ENCODE results near the gene ELMO3.

The ELMO3 gene

DNA sequence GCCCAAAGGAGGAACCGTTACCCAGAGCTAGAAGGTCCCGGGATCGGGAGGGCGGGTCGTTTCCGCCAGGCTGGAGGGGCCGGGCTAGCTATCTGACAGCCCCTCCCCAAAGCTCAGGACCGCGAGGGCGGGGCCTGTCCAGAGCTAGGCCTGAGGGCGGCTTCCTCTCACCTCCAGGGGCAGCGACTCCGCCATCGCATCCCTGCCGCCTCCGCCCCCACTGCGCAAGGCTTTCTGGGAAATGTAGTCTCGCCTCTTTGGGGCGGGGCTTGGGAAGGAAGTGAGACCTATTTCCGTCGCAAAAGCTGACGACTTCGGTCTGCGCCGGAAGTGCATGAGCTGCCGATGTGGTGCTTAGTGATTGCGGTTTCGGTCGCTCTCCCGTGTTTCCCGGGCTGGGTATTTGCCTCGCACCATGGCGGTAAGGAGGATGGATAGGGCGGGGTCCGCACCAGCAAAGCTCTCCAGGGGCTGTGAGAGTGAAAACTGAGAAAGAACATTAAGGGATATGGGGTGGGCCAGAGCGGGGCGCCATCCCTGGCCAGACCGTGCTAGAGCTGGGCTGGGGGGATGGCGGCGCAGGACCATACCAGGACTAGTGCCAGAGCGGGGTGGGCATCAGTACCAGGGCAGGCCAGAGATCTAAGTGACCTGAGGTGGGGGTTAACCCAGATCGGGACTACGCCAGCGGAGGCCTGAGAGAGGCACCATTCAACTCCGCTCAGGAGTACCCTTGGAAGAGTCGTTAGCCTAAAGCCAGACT, 28.1 kb downstream of the ELMO3 start, which contains the start of gene TMEM208:
Gene TMEM208, plus strand, starts transcription at position 327 of the 763 bp plus-strand sequence. Its CDS starts 89 bp downstream, at position 416.
- DNase-seq = peak; percentile 65

DNA sequence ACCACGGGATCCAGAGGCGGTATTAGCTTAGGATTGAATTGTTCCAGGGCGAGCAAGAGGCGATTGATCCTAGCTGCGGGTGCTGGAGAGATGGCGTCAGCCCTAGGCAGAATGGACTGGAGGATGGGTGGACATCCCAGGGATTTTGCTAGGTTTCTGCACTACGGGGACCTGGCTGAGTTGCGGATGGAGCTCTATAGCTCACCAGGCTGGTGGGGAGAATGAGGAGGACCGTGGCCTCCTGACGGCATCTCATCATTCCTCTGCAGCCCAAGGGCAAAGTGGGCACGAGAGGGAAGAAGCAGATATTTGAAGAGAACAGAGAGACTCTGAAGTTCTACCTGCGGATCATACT, 28.6 kb downstream of the ELMO3 start:
- DNase-seq = no peak

GRCh38 chr16:67228034-67228785, 29.3 kb downstream of the ELMO3 start:
- DNase-seq = no peak

- DNase-seq = no peak
These were observed 30.0 kb downstream of the ELMO3 start for GRCh38 chr16:67228905-67229304.

DNA sequence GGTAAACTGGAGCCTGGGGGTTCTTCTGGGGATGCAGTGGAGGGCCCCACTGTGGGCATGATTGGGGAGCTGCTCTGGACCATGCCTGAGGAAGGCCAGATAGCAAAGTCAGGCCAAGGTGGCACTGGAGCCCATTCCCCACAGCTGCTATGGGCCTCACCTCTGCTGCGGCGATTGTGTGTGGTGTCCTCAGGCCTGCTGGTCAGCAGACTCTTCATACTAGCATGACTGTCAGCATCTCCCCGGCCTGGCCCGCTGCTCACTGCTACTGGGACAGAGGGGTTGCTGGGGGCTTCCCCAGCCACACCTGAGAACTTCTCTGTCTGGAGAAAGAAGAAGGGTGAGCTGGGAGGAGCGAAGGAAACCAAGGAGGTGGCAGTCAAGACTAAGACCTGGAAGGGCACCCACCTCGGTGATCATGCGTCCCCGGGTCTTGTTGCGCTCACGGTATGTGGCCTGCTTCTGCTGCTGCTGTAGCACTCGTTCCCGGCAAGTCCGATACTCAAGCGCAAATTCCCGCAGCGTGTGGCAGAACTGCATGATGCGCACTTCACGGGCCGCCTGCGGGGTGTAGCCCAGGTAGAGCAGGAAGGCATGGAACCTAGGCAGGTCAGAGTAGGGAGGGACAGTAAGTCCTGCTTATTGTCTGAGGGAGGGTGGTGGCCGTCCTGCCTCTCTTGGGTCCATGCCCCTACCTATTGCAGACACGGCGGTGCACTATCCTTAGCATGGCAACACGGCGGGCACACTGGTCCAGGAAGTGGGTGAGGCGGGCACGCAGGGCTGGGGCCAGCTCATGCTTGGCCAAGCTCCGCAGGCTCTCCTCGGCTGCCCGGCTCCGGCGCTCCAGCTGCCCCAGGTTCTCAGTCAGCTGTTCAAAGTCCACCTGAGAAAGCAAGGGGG, 31.2 kb downstream of the ELMO3 start:
- no peak for DNase-seq

DNA sequence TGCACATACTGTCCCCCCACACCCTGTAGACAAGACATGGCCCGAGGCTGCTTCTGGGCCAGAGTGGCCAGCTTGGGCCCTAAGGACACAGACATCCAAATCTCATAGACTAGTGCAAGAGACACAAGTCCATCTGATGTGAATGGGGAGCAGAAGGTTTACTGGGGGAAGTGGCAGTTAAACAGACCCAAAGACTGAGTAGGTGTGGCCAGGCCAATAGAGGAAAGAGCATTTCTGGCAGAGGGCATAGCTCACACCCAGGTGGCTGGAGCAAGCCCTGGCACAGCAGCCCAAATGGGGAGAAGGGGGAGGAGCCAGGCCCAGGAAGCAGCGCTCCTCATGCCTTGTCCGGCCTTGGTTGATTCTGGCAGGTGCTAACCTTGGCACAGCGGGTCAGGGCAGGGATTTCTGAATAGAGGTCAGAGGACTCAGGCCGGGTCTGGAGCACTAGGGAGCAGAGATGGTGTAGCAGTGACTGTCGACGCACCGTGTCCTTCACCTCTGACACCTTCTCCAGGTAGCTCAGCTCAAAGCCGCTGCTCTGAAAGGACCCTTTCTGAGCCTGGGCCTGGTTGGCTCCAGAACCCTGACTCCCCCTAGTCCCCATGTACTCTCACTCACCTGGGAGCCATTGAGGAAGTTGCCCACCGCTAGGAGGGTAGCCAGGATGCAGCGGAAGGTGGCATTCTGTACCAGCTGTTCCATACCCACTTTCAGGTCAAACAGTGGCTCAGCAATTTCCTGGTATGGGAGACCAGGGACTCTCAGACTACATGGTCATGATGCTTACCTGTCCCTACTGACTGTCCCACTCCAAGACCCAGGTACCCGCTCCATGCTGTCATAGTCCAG, 32.1 kb downstream of the ELMO3 start:
- DNase-seq = no peak

DNA sequence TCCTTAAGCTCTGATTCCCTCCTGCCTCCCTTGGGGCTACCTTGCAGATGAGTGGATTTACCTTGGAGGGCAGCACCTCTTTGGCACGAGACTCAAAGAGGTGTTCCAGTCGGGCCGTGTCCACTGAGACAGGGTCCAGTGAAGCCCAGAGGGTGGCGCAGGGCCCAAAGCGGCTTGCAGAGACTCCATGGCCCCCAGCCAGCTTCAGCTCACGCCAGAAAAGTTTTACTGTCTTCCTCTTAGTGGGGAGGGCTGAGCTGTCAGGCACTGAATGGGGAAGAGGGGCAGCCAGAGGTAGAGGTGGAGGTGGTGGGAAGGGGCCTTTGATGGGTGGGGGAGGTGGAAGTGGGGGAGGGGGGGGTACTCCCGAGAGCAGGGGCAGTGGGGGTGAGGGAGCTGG, 34.7 kb downstream of the ELMO3 start:
- DNase-seq = no peak

GRCh38 chr16:67234180-67234597, 35.3 kb downstream of the ELMO3 start:
- no peak for DNase-seq

DNA sequence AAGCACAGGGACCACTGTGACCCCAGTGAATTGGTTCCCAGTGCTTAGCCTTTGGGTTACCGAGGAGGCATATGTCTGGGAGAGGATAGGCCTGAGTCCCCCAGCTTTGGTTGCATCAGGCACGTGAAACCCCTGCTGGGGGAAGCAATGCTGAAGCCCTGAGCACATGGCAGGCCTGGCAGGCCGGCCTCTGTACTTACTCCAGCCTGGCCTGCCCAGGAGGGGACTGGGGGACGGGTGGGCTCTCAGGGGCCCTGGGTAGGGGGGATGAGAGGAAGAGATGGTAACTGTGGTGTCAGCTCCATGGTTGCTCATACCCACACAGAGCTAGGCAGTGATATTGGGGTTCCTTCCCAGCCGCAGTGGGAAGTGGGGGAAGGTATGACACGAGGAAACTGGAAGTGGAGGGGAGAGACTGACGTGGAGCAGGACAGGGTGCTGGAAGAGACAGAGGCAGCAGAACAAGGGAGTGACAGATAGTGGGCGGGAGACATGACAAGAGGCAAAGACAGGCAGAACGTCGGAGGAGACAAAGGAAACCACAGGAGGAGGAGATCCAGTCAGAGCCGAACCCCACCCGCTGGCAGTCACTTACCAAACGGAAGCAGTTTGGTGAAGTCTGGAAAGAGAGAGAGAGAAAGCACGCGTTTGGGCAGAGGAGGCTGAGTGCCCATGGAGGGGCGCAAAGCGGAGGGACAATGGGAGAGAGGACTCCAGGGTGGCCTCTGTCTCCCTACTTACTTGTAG, 37.1 kb downstream of the ELMO3 start:
- DNase-seq = no peak

- no peak for DNase-seq
These were observed 37.8 kb downstream of the ELMO3 start for GRCh38 chr16:67236563-67237395.

DNA sequence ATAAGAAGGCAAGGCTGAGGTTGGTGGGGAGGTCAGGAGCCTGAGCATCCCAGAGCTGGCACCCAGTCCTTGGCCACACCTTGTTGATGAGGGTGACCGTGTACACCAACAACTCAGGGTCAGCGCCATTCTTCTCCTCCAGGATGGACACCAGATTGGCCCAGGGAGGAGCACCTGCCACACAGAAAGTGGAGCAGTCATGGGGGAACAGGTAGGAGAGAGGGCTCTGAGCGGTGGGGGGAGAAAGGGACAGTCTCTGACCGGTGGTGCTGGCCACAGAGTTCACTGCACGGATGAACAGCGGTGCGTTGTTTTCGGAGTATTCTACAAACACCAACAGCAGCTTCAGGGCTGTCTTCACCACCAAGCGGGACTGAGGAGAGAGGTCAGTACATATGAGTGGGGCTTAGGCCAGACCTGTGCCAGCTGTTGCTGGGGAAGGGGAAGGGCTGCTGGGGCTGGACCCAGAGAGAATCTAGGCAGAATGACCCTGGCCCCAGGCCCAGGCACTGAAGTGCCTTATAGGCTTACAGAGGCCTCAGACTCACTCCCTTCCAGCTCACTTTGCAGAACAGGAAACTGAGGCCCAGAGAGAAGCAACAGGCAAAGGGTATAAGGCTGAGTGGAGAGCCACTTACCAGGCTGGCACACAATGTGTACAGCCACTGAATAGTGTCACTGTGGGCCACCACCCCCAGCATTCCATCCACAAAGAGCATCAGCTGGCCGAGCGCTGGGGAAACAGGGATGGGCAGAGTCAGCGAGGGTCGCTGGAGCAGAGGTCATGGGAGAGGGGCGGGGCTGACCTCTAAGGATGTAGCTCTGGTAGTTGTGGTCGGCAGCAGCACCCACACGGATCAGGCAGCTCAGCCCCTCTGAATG, 38.7 kb downstream of the ELMO3 start:
- DNase-seq = no peak

DNA sequence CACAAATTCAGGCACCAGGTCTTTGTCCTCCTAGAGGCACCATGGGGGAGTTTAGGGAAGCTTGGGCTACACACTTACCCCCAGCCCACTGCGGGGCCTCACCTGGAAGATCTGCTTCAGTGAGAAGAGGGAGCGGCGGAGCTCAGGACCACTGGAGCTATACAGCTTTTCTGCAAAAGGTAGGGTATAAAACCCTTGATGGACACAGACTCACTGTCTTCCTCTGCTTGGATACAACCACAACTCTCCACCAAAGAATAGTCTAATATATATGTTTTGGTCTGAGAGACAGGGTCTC, 39.3 kb downstream of the ELMO3 start:
- DNase-seq = no peak

DNA sequence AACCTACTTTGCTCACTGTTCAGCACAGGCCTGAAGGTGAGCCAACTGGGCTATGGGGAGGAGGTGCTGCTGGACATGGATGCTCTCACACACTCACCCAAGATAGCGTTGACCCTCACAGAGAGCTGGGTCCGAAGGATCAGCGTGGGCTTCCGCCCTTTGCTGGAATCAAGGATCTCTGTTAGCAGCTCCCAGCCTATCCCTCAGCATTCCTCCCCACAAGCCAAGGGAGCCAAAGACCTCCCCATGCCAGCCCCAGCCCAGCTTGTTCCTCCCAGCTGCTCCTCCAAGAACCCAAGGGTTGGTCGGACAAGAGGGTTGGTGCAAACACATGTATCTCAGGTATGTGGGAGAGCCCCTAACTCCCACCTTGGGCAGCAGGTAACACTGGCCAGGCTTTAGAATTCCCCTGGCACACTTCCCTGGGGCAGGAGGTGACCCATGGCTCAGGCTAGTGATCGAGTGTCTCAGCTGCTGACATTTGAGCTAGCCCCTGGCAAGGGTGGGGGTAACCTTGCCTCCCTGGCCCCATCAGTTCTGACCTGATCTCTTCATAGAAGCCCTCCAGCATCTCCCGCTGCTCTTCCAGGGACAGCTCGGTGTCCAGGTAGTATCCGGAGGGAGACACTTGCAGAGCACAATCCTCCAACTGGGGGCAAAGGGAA, 40.0 kb downstream of the ELMO3 start:
- no peak for DNase-seq

DNA sequence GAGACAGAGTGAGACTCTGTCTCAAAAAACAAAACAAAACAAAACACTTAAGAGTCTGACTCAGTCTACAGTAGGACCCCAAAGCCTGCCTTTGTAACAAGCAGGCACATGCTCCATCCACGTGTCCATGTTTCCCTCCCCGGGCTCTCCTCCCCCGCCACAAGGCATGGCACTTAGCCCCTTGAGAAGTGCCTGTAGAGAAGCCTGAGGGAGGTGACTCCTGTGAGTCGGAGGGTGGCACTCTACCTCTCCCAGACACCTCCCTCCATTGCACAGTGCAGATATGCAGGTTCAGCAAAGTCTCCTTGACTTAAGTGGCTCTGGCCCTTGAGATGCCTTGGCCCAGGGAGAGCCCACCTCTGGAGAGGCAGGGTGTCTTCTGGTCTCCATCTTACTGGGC, 41.6 kb downstream of the ELMO3 start:
- DNase-seq = no peak

GRCh38 chr16:67241008-67241900, 42.3 kb downstream of the ELMO3 start:
- DNase-seq = no peak

- DNase-seq = no peak
These were observed 43.3 kb downstream of the ELMO3 start for GRCh38 chr16:67242138-67242730.

GRCh38 chr16:67243481-67243880, 44.5 kb downstream of the ELMO3 start:
- no peak for DNase-seq

Data from NCI-H2081 treated with DMSO at 0.1 percent for 48 hours (cell line).